ENCODE results near the gene BRINP3. TPM values are rescaled to one million over a fixed set of nuclear protein-coding genes. Genes with fewer than 3 reads are reported as not detected.
A peak's percentile ranks its signal among the peaks of the same experiment; 100 is the strongest.

BRINP3 gene
- total and polyA plus RNA-seq, 4 donors = 0.06 to 19.8 (median 0.64) TPM

DNA sequence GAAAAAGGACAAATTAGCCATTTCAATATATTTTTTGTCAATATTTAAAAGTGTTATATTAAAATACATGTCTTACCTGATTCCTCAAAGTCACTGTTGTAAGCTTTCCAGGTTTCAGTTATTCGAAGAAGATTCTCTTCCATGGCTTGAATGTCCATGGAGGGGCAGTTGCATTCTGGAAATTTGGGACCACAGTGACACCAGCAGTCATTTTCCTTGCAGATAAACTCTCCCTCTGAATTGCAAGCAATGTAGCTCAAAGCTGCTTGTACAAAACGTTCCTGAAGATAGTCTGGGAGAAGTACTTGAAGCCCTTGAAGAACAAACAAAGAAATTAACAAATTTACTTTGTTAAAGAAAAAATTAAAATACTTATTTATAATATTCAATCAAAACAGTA, 251.7 kb downstream of the BRINP3 start:
- no peak overlapping the region for H3K27ac ChIP-seq (ENCODE audit: low read depth in 1 of 2, low read length in 1 of 2)
- 56 to 70% methylated on average over 2 of the region's 2 CpGs for WGBS, 2 donors
- H3K4me3 ChIP-seq = no peak overlapping the region
- ATAC-seq (ENCODE audit: insufficient read depth, low FRiP score) (no peak), DNase-seq (peak in 2 of 3 donors; percentile 4 to 22)
- H3K27me3 ChIP-seq (ENCODE audit: control insufficient read depth in 3 of 3, insufficient read depth in 3 of 3, low read length in 2 of 3) = no peaks in the 10 kb centered on the region
- no peaks in the 10 kb centered on the region for H3K36me3 ChIP-seq (ENCODE audit: control insufficient read depth in 4 of 4, insufficient read depth in 4 of 4, low read length in 4 of 4)
- H3K9ac ChIP-seq (ENCODE audit: insufficient read depth in 1 of 2, low read length in 2 of 2) = no peak overlapping the region
- peaks cover 0 to 3% (median 0%) of the 10 kb centered on the region in 4 donors for H3K9me3 ChIP-seq (ENCODE audit: control insufficient read depth in 4 of 4, insufficient read depth in 3 of 4, low read length in 3 of 4)
- no peaks in the 10 kb centered on the region for H3K4me1 ChIP-seq (ENCODE audit: control insufficient read depth in 5 of 5, insufficient read depth in 5 of 5, low read length in 5 of 5)
- TF ChIP-seq, protein P1, sequence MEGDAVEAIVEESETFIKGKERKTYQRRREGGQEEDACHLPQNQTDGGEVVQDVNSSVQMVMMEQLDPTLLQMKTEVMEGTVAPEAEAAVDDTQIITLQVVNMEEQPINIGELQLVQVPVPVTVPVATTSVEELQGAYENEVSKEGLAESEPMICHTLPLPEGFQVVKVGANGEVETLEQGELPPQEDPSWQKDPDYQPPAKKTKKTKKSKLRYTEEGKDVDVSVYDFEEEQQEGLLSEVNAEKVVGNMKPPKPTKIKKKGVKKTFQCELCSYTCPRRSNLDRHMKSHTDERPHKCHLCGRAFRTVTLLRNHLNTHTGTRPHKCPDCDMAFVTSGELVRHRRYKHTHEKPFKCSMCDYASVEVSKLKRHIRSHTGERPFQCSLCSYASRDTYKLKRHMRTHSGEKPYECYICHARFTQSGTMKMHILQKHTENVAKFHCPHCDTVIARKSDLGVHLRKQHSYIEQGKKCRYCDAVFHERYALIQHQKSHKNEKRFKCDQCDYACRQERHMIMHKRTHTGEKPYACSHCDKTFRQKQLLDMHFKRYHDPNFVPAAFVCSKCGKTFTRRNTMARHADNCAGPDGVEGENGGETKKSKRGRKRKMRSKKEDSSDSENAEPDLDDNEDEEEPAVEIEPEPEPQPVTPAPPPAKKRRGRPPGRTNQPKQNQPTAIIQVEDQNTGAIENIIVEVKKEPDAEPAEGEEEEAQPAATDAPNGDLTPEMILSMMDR (IDR thresholded peaks at IDR 0.05; ENCODE audit: control extremely low read depth, extremely low read depth) = no peak

DNA sequence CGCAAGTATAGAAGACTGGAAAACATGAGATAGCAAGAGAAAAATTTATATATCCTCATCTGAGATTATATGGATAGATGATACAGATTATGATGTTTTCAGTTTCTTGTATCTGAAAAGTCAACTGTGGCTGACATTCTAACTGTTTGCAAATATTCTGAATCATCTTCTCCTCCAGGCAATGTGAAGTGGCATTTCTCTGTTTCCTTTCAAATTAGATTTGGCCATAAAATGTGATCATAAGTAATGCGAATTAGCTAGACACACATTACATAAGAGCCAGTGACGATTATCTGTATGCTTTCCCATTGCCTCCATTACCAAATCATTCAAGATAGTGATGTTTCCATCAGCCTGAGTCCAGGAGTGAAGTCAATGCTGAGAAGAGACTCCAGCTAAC, 265.2 kb downstream of the BRINP3 start:
- no peaks in the 10 kb centered on the region for H3K9me3 ChIP-seq (ENCODE audit: control insufficient read depth in 4 of 4, insufficient read depth in 3 of 4, low read length in 3 of 4)
- WGBS, 2 donors = 80 to 88% methylated on average over 3 of the region's 3 CpGs
- no peaks in the 10 kb centered on the region for H3K4me1 ChIP-seq (ENCODE audit: control insufficient read depth in 5 of 5, insufficient read depth in 5 of 5, low read length in 5 of 5)
- no peak overlapping the region for H3K9ac ChIP-seq (ENCODE audit: insufficient read depth in 1 of 2, low read length in 2 of 2)
- no peaks in the 10 kb centered on the region for H3K27me3 ChIP-seq (ENCODE audit: control insufficient read depth in 3 of 3, insufficient read depth in 3 of 3, low read length in 2 of 3)
- no peak overlapping the region for H3K27ac ChIP-seq (ENCODE audit: low read depth in 1 of 2, low read length in 1 of 2)
- DNase-seq (no peak), ATAC-seq (ENCODE audit: insufficient read depth, low FRiP score) (no peak)
- H3K36me3 ChIP-seq (ENCODE audit: control insufficient read depth in 4 of 4, insufficient read depth in 4 of 4, low read length in 4 of 4) = no peaks in the 10 kb centered on the region
- no peak overlapping the region for H3K4me3 ChIP-seq
- TF ChIP-seq, protein P1 (IDR thresholded peaks at IDR 0.05; ENCODE audit: control extremely low read depth, extremely low read depth) = no peak

DNA sequence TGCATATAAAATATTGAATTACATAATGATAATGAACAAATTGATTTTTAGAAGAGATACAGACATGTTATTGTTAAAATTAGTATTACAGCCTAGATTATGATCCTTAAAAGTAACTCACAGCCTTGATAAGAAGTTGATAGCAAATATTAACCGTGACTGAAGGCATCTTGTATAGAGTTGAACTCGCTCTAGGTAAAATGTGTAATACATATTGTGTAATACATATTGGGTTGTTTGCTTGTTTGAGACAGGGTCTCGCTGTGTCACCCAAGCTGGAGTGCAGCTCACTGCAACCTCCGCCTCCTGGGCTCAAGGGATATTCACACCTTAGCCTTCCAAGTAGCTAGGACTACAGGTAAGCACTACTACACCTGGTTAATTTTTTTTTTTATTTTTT, 269.9 kb downstream of the BRINP3 start:
- no peaks in the 10 kb centered on the region for H3K4me1 ChIP-seq (ENCODE audit: control insufficient read depth in 5 of 5, insufficient read depth in 5 of 5, low read length in 5 of 5)
- no peak overlapping the region for H3K4me3 ChIP-seq
- no peak overlapping the region for H3K9ac ChIP-seq (ENCODE audit: insufficient read depth in 1 of 2, low read length in 2 of 2)
- DNase-seq (no peak), ATAC-seq (ENCODE audit: insufficient read depth, low FRiP score) (no peak)
- no peaks in the 10 kb centered on the region for H3K9me3 ChIP-seq (ENCODE audit: control insufficient read depth in 4 of 4, insufficient read depth in 3 of 4, low read length in 3 of 4)
- no peaks in the 10 kb centered on the region for H3K36me3 ChIP-seq (ENCODE audit: control insufficient read depth in 4 of 4, insufficient read depth in 4 of 4, low read length in 4 of 4)
- H3K27me3 ChIP-seq (ENCODE audit: control insufficient read depth in 3 of 3, insufficient read depth in 3 of 3, low read length in 2 of 3) = no peaks in the 10 kb centered on the region
- 90% methylated on average over 4 of the region's 4 CpGs for WGBS, 2 donors
- no peak overlapping the region for H3K27ac ChIP-seq (ENCODE audit: low read depth in 1 of 2, low read length in 1 of 2)
- TF ChIP-seq, protein P1 (IDR thresholded peaks at IDR 0.05; ENCODE audit: control extremely low read depth, extremely low read depth) = no peak

DNA sequence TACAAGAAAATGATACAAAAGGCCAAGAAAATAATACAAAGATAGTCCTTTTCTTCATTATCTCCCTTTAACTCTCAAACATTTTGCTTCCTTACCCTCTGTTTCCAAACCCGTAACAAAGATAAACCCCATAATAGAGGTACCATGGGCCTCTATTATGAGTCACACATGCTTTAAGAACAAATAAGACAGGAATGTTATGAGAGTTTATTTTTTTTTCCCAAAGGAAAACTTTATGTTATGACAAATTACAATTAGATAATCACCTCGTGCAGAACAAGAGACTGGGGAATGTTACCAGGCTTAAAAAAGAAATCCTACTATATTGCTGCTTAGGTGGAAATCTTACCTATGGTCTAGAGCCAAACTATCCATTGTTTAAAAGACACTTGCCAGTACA, 272.0 kb downstream of the BRINP3 start:
- ATAC-seq (ENCODE audit: insufficient read depth, low FRiP score) (no peak), DNase-seq (no peak)
- Histone ChIP-seq H3K27ac (ENCODE audit: low read depth in 1 of 2, low read length in 1 of 2) (no peak overlapping the region), H3K4me1 (ENCODE audit: control insufficient read depth in 5 of 5, insufficient read depth in 5 of 5, low read length in 5 of 5) (no peaks in the 10 kb centered on the region), H3K27me3 (ENCODE audit: control insufficient read depth in 3 of 3, insufficient read depth in 3 of 3, low read length in 2 of 3) (no peaks in the 10 kb centered on the region), H3K36me3 (ENCODE audit: control insufficient read depth in 4 of 4, insufficient read depth in 4 of 4, low read length in 4 of 4) (no peaks in the 10 kb centered on the region), H3K9ac (ENCODE audit: insufficient read depth in 1 of 2, low read length in 2 of 2) (no peak overlapping the region), H3K9me3 (ENCODE audit: control insufficient read depth in 4 of 4, insufficient read depth in 3 of 4, low read length in 3 of 4) (peaks cover 0 to 6% (median 1%) of the 10 kb centered on the region in 4 donors), H3K4me3 (no peak overlapping the region)
- TF ChIP-seq, protein P1 (IDR thresholded peaks at IDR 0.05; ENCODE audit: control extremely low read depth, extremely low read depth) = no peak
- WGBS, 2 donors = 75 to 76% methylated on average over 2 of the region's 2 CpGs

All from lung (tissue), 12 donors.